Brain microvascular endothelial cell (primary cell): ENCODE results near the gene VWA5B1.

Experiments
- DNase-seq: peaks from one replicate; pipeline ENCODE4 v3.0.0-alpha.2; 2020
- H3K27ac ChIP-seq: fragments of 250-450 bp; sonication (Bioruptor Pico); 2 replicates; pipeline ENCODE4 v1.5.1; 2020; ENCODE audit warnings: mild to moderate bottlenecking, moderate library complexity
- H3K27me3 ChIP-seq: fragments of 250-450 bp; sonication (Bioruptor Pico); replicated peaks from 2 replicates; pipeline ENCODE4 v1.5.1; 2020; ENCODE audit warnings: mild to moderate bottlenecking
- H3K36me3 ChIP-seq: fragments of 250-450 bp; sonication (Bioruptor Pico); replicated peaks from 2 replicates; pipeline ENCODE4 v1.5.1; 2020; ENCODE audit warnings: mild to moderate bottlenecking
- H3K4me3 ChIP-seq: 2 replicates; pipeline ENCODE4 v1.5.1; 2011; ENCODE audit warnings: low read depth, mild to moderate bottlenecking, control low read depth, low read length, moderate library complexity
- CTCF ChIP-seq: IDR thresholded peaks from 2 replicates; pipeline ENCODE4 v1.5.1; 2011; ENCODE audit warnings: low read depth, mild to moderate bottlenecking, moderate library complexity, low read length, control low read depth, inconsistent platforms; ENCODE audit errors: missing control alignments
- in situ Hi-C: cut with HindIII; loops from 2 replicates; pipeline ENCODE4 v1.10.0; 2017; ENCODE audit warnings: low sequenced_read_pairs, low pct_ligation_motif_present

Gene VWA5B1

GRCh38 chr1:20343149-20343937 lies 52.7 kb downstream of the VWA5B1 start:
- peaks cover 15% of the 10 kb centered on the region for H3K27me3 ChIP-seq
- no peak for DNase-seq
- in situ Hi-C loops: no loop called here
- H3K4me3 ChIP-seq: no peak overlapping the region
- no peaks in the 10 kb centered on the region for H3K36me3 ChIP-seq
- H3K27ac ChIP-seq: no peak overlapping the region
- TF ChIP-seq CTCF: no peak

- in situ Hi-C loops: no loop called here
- Histone ChIP-seq H3K27ac (no peak overlapping the region), H3K4me3 (no peak overlapping the region), H3K36me3 (no peaks in the 10 kb centered on the region), H3K27me3 (peaks cover 15% of the 10 kb centered on the region)
- DNase-seq: no peak
- TF ChIP-seq CTCF: no peak
Measured at GRCh38 chr1:20343938-20344302, 53.2 kb downstream of the VWA5B1 start.

- no peaks in the 10 kb centered on the region for H3K36me3 ChIP-seq
- peaks cover 15% of the 10 kb centered on the region for H3K27me3 ChIP-seq
Measured at GRCh38 chr1:20344738-20345137, 54.1 kb downstream of the VWA5B1 start.

GRCh38 chr1:20345419-20345818 lies 54.7 kb downstream of the VWA5B1 start:
- Histone ChIP-seq H3K27me3 (peaks cover 15% of the 10 kb centered on the region), H3K36me3 (no peaks in the 10 kb centered on the region), H3K4me3 (no peak overlapping the region), H3K27ac (no peak overlapping the region)
- TF ChIP-seq CTCF: no peak
- DNase-seq: no peak
- in situ Hi-C loops: no loop called here

More at GRCh38 chr1:20344738-20345137, 54.1 kb downstream of the VWA5B1 start:
- DNase-seq: no peak
- Histone ChIP-seq H3K27ac (no peak overlapping the region), H3K4me3 (no peak overlapping the region)
- no peak for TF ChIP-seq CTCF
- in situ Hi-C loops: no loop called here

- DNase-seq: no peak
- in situ Hi-C loops: no loop called here
- no peak for TF ChIP-seq CTCF
- no peak overlapping the region for H3K4me3 ChIP-seq
- H3K27me3 ChIP-seq: peaks cover 15% of the 10 kb centered on the region
- no peak overlapping the region for H3K27ac ChIP-seq
- H3K36me3 ChIP-seq: no peaks in the 10 kb centered on the region
Measured at GRCh38 chr1:20346433-20346832, 55.8 kb downstream of the VWA5B1 start.

GRCh38 chr1:20347699-20348098 lies 57.0 kb downstream of the VWA5B1 start:
- in situ Hi-C loops: no loop called here
- TF ChIP-seq CTCF: no peak
- Histone ChIP-seq H3K36me3 (no peaks in the 10 kb centered on the region), H3K27me3 (peaks cover 9% of the 10 kb centered on the region), H3K27ac (no peak overlapping the region), H3K4me3 (no peak overlapping the region)
- no peak for DNase-seq
